GM12801 (cell line): ENCODE data around the gene CDH4.

Experiments used
- CTCF ChIP-seq: IDR thresholded peaks from one replicate; pipeline ENCODE4 v1.5.1; 2011; ENCODE audit warnings: control low read depth; ENCODE audit not compliant: insufficient read length; ENCODE audit errors: extremely low read depth

CDH4 gene

GRCh38 chr20:61828891-61829290 lies 576.8 kb downstream of the CDH4 start:
- TF ChIP-seq CTCF = no peak

DNA sequence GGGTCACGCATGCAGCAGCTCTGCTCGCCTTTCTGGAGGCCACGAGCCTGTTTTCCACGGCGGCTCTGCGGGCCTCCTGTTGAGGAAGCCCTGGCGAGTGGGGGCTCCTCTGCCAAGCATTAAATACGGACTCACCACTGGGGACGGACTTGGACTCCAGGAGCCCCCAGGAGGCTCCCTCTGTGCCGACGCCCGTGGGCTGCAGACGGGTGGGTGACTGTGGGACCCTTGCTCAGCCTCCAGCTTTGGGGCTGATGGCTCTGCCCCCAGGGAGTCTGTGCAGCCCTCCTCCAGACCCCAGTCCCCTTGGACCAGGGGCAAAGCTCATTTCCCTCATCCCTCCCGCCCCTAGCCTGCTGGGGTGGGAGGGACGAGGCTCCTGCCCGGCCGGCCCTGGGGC lies 577.5 kb downstream of the CDH4 start:
- TF ChIP-seq CTCF = no peak

- TF ChIP-seq CTCF = no peak
These were observed 578.3 kb downstream of the CDH4 start for GRCh38 chr20:61830241-61830930.

DNA sequence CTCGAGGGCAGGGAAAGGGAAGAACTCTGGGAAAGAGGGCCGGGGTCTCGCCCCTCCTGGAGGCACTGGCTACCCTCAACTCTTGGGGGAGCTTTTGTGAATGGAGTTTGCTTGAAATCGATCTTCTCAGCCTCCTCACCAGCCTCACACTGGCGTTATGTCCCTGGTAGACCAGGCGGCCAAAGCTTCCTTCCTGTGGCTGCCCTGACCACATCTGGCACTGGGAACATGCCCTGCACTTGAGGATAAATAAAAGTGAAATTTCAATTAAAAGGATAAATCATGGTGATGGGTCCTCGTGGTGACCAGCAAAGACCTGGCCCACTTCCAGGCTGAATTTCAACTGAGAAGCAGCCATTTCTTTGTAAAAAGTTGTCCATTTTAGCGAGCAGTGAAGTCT lies 578.9 kb downstream of the CDH4 start:
- no peak for TF ChIP-seq CTCF

DNA sequence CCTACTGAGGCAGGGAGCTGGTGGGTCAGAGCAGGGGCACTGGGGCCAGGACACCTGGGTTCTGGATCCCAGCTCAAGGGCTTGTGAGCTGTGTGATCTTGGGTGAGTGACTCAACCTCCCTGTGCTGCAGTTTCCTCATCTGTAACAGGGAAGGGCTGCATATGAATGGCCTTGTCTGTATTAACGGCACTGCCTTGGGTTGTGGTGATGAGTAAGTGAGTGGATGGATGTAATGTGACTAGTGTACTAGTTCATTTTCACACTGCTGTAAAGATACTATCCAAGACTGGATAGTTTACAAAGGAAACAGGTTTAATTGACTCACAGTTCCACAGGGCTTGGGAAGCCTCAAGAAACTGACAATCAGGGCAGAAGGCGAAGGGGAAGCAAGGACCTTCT lies 580.1 kb downstream of the CDH4 start:
- no peak for TF ChIP-seq CTCF

GRCh38 chr20:61833807-61834610 lies 581.9 kb downstream of the CDH4 start:
- no peak for TF ChIP-seq CTCF

DNA sequence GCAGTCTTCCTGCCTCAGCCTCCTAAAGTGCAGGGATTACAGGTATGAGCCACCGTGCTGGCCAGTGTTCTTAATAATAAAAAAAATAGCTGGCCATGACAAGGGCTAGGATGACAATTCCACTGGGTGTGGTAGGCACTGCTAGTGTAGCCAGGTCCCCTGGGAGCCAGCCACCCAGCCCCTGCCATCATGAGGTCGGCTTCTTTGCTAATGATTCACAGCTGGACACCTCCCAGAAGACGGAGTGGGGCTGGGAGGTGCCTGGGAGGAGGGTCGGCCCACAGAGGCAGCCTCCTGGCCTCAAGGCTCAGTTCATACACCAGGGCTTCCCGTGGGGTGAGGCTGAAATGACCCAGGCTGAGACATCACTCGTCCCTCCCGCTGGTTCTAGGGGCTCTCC lies 583.2 kb downstream of the CDH4 start:
- TF ChIP-seq CTCF = no peak
